Gastrocnemius medialis (tissue), 4 donors: ENCODE data around the gene TRA2B.

ENCODE experiments used
- CTCF ChIP-seq, 5 experiments: fragments of 450-650 bp in 3 of 5; fragments of 200-600 bp in 2 of 5; sonication (generic) in 2 of 5; IDR thresholded peaks in 4 of 5; conservative IDR thresholded peaks in 1 of 5; 1 replicate in 4 of 5; 2 replicates in 1 of 5; pipeline ENCODE4 v1.5.1; 2016 to 2019; ENCODE audit warnings: antibody characterized with exemption in 5 of 5, mild to moderate bottlenecking in 3 of 5, moderate library complexity in 3 of 5
- POLR2A ChIP-seq, 2 donors: fragments of 450-650 bp; IDR thresholded peaks; one replicate each; pipeline ENCODE4 v1.6.1; 2017; ENCODE audit warnings: antibody characterized with exemption in 2 of 2, mild to moderate bottlenecking in 2 of 2, moderate library complexity in 2 of 2

GRCh38 chr3:185920184-185920583 is 17.6 kb downstream of the TRA2B start:
- TF ChIP-seq CTCF (IDR thresholded peaks at IDR 0.05 in 4 of 5, conservative IDR thresholded peaks at IDR 0.05 in 1 of 5) (no peak), POLR2A (IDR thresholded peaks at IDR 0.05) (no peak)
